Measurements from ENCODE around the gene CEP83.
"Not testable (repeated sequence)": the region's sequence is repeated elsewhere in the genome, so short reads cannot be mapped to it uniquely, and the experiment has no call there.

CEP83 gene

GRCh38 chr12:94429633-94430032, 30.0 kb downstream of the CEP83 start:
- DNase-seq, result no peak

- no peak for DNase-seq
These were observed 30.5 kb downstream of the CEP83 start for GRCh38 chr12:94429191-94429590.

GRCh38 chr12:94427501-94428381, 31.9 kb downstream of the CEP83 start:
- DNase-seq, result no peak

GRCh38 chr12:94426049-94426448, 33.6 kb downstream of the CEP83 start:
- no peak for DNase-seq

- DNase-seq, result not testable (repeated sequence)
These were observed 34.8 kb downstream of the CEP83 start for GRCh38 chr12:94424830-94425229.

GRCh38 chr12:94421868-94422740, 37.6 kb downstream of the CEP83 start:
- DNase-seq, result no peak

GRCh38 chr12:94418517-94418916, 41.1 kb downstream of the CEP83 start:
- no peak for DNase-seq

- DNase-seq, result no peak
These were observed 43.1 kb downstream of the CEP83 start for GRCh38 chr12:94416613-94417012.

- DNase-seq, result no peak
These were observed 44.6 kb downstream of the CEP83 start for GRCh38 chr12:94415066-94415465.

- no peak for DNase-seq
These were observed 54.1 kb downstream of the CEP83 start for GRCh38 chr12:94405413-94406116.

GRCh38 chr12:94404854-94405253, 54.8 kb downstream of the CEP83 start:
- DNase-seq, result no peak

- no peak for DNase-seq
These were observed 58.3 kb downstream of the CEP83 start for GRCh38 chr12:94401326-94401725.

- DNase-seq, result not testable (repeated sequence)
These were observed 61.0 kb downstream of the CEP83 start for GRCh38 chr12:94398685-94399084.

GRCh38 chr12:94397401-94397800, 62.3 kb downstream of the CEP83 start:
- DNase-seq, result no peak

GRCh38 chr12:94396014-94396413, 63.7 kb downstream of the CEP83 start:
- DNase-seq, result not testable (repeated sequence)

GRCh38 chr12:94390130-94390485, 69.6 kb downstream of the CEP83 start:
- no peak for DNase-seq

GRCh38 chr12:94389482-94390129, 70.1 kb downstream of the CEP83 start:
- not testable (repeated sequence) for DNase-seq

GRCh38 chr12:94386422-94386821, 73.2 kb downstream of the CEP83 start:
- no peak for DNase-seq

GRCh38 chr12:94384030-94384429, 75.6 kb downstream of the CEP83 start:
- no peak for DNase-seq

GRCh38 chr12:94380507-94380906, 79.2 kb downstream of the CEP83 start:
- DNase-seq, result no peak

- DNase-seq, result no peak
These were observed 80.1 kb downstream of the CEP83 start for GRCh38 chr12:94379479-94380113.

GRCh38 chr12:94377599-94377998, 82.1 kb downstream of the CEP83 start:
- no peak for DNase-seq

Measured in activated CD8-positive, alpha-beta memory T cell treated with anti-CD3 and anti-CD28 coated beads, Interleukin-2, amount 50 U/mL, for 4 hours (primary cell).